Trophoblast cell (in vitro differentiated cells and primary cell): ENCODE measurements around the gene PGM3.

Experiments used
- DNase-seq, 2 donors: peaks; one replicate each; pipeline ENCODE4 v3.0.0-alpha.2; 2016
- H2AFZ ChIP-seq: 2 replicates; pipeline ENCODE4 v1.6.1; 2013; ENCODE audit warnings: low read length, moderate library complexity, mild to moderate bottlenecking; ENCODE audit not compliant: insufficient read depth, poor library complexity
- H2AK5ac ChIP-seq: 2 replicates; pipeline ENCODE4 v1.6.1; 2013; ENCODE audit warnings: mild to moderate bottlenecking, low read length
- H2BK120ac ChIP-seq: 2 replicates; pipeline ENCODE4 v1.6.1; 2013; ENCODE audit warnings: low read length, mild to moderate bottlenecking, moderate library complexity; ENCODE audit not compliant: insufficient read depth, poor library complexity
- H2BK12ac ChIP-seq: 2 replicates; pipeline ENCODE4 v1.6.1; 2013; ENCODE audit warnings: mild to moderate bottlenecking, low read length, moderate library complexity
- H2BK5ac ChIP-seq: 2 replicates; pipeline ENCODE4 v1.6.1; 2013; ENCODE audit warnings: low read length, low read depth, moderate library complexity, mild to moderate bottlenecking; ENCODE audit not compliant: poor library complexity
- H3K14ac ChIP-seq: 2 replicates; pipeline ENCODE4 v1.6.1; 2013; ENCODE audit warnings: mild to moderate bottlenecking, low read length
- H3K18ac ChIP-seq: 2 replicates; pipeline ENCODE4 v1.6.1; 2013; ENCODE audit warnings: mild to moderate bottlenecking, low read length
- H3K23ac ChIP-seq: 2 replicates; pipeline ENCODE4 v1.6.1; 2013; ENCODE audit warnings: low read length
- H3K27ac ChIP-seq: 2 replicates; pipeline ENCODE4 v1.5.1; 2013; ENCODE audit warnings: low read depth, mild to moderate bottlenecking, inconsistent platforms, low read length, moderate library complexity
- H3K27me3 ChIP-seq: 2 replicates; pipeline ENCODE4 v1.6.1; 2013; ENCODE audit warnings: inconsistent platforms, mild to moderate bottlenecking, low read length, moderate library complexity; ENCODE audit not compliant: insufficient read depth
- H3K36me3 ChIP-seq, 2 experiments: 1 replicate in 1 of 2; 2 replicates in 1 of 2; pipeline ENCODE4 v1.6.1; 2013; ENCODE audit warnings: low read length in 2 of 2, mild to moderate bottlenecking in 2 of 2, moderate library complexity in 1 of 2; ENCODE audit not compliant: insufficient read depth in 2 of 2, control insufficient read depth in 1 of 2
- H3K4ac ChIP-seq: 2 replicates; pipeline ENCODE4 v1.6.1; 2013; ENCODE audit warnings: low read depth, mild to moderate bottlenecking, low read length, moderate library complexity
- H3K4me1 ChIP-seq, 2 experiments: 1 replicate in 1 of 2; 2 replicates in 1 of 2; pipeline ENCODE4 v1.6.1; 2013; ENCODE audit warnings: low read length in 2 of 2, mild to moderate bottlenecking in 2 of 2, moderate library complexity in 1 of 2; ENCODE audit not compliant: insufficient read depth in 2 of 2, control insufficient read depth in 1 of 2
- H3K4me2 ChIP-seq: 2 replicates; pipeline ENCODE4 v1.6.1; 2013; ENCODE audit warnings: inconsistent platforms, mild to moderate bottlenecking, low read length, moderate library complexity
- H3K4me3 ChIP-seq: 2 replicates; pipeline ENCODE4 v1.5.1; 2013; ENCODE audit warnings: mild to moderate bottlenecking, low read depth, low read length, inconsistent platforms
- H3K79me1 ChIP-seq: one replicate; pipeline ENCODE4 v1.6.1; 2013; ENCODE audit warnings: low read length
- H3K79me2 ChIP-seq: 2 replicates; pipeline ENCODE4 v1.6.1; 2013; ENCODE audit warnings: low read length, mild to moderate bottlenecking; ENCODE audit not compliant: control insufficient read depth, insufficient read depth, poor library complexity
- H3K9ac ChIP-seq: 2 replicates; pipeline ENCODE4 v1.6.1; 2013; ENCODE audit warnings: mild to moderate bottlenecking, low read length
- H3K9me3 ChIP-seq: 2 replicates; pipeline ENCODE4 v1.6.1; 2013; ENCODE audit warnings: low read depth, mild to moderate bottlenecking, control low read depth, inconsistent platforms, low read length; ENCODE audit not compliant: insufficient read depth
- H4K12ac ChIP-seq: 2 replicates; pipeline ENCODE4 v1.6.1; 2013; ENCODE audit warnings: low read depth, mild to moderate bottlenecking, low read length, moderate library complexity
- H4K8ac ChIP-seq: 2 replicates; pipeline ENCODE4 v1.6.1; 2013; ENCODE audit warnings: low read depth, mild to moderate bottlenecking, low read length, moderate library complexity
- H4K91ac ChIP-seq: one replicate; pipeline ENCODE4 v1.6.1; 2013; ENCODE audit warnings: low read depth, mild to moderate bottlenecking, low read length, moderate library complexity
- WGBS: extraction: QIAGEN DNeasy Blood & Tissue Kit; methylation state at CpG from one replicate; pipeline ENCODE4 v1.1.7; 2013; ENCODE audit warnings: missing lambda C conversion rate; ENCODE audit not compliant: insufficient read length, insufficient coverage; ENCODE audit errors: extremely low coverage; 5-methylcytosine and 5-hydroxymethylcytosine counted together

The PGM3 gene

DNA sequence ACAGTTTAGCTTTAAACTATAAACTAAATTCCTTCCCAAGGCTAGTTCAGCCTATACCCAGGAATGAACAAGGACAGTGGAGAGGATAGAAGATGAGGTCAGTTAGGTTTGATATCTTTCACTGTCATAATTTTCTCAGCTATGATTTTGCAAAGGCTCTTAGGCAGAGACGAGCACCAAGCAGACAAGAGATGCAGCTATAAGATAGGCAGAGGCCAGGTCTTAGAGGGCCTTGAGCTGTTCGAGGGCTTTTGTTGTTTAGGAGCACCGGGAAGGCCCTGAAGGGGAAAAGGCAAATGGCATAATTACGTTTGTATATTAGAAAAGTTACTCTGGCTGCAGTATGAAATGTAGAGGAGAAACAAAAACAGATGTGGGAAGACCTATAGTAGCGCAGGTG is 65.8 kb downstream of the PGM3 start:
- no peak overlapping the region for H3K18ac ChIP-seq

DNA sequence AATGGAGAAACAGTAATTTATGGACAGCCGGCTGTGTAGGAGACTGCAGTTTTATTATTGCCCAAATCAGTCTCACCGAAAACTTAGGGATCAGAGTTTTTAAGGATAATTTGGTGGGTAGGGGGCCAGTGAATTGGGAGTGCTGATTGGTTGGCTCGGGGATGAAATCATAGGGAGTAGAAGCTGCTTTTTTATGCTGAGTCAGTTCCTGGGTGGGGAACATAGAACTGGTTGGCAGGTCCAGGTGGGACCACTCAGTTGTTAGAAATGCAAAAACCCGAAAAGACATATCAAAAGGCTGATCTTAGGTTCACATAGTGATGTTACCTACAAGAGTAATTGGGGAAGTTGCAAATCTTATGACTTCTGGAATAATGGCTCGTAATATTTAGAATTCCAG is 66.3 kb downstream of the PGM3 start:
- Histone ChIP-seq H3K79me2 (no peaks in the 10 kb centered on the region), H3K79me1 (no peaks in the 10 kb centered on the region), H3K9ac (no peak overlapping the region), H3K4me2 (no peak overlapping the region), H3K4ac (no peak overlapping the region), H3K27ac (no peak overlapping the region), H2BK120ac (no peak overlapping the region), H4K12ac (no peak overlapping the region), H3K4me3 (no peak overlapping the region), H2AK5ac (no peak overlapping the region), H2AFZ (no peak overlapping the region), H3K23ac (no peak overlapping the region), H2BK5ac (no peak overlapping the region), H3K4me1 (no peaks in the 10 kb centered on the region), H3K9me3 (no peaks in the 10 kb centered on the region), H3K36me3 (peaks cover 3 to 8% of the 10 kb centered on the region in 2 experiments), H2BK12ac (no peak overlapping the region), H3K14ac (no peak overlapping the region), H4K8ac (no peak overlapping the region), H4K91ac (no peak overlapping the region), H3K27me3 (no peaks in the 10 kb centered on the region), H3K18ac (no peak overlapping the region)
- no CpG with 5 or more reads among the region's 5 CpGs for WGBS
- DNase-seq: no peak

More for the DNA sequence above, 65.8 kb downstream of the PGM3 start:
- WGBS: no CpG with 5 or more reads among the region's 5 CpGs
- Histone ChIP-seq H3K14ac (no peak overlapping the region), H3K27me3 (no peaks in the 10 kb centered on the region), H3K79me1 (no peaks in the 10 kb centered on the region), H2AFZ (no peak overlapping the region), H3K4ac (no peak overlapping the region), H3K9me3 (no peaks in the 10 kb centered on the region), H3K23ac (no peak overlapping the region), H3K9ac (no peak overlapping the region), H4K8ac (no peak overlapping the region), H3K27ac (no peak overlapping the region), H2BK12ac (no peak overlapping the region), H2AK5ac (no peak overlapping the region), H2BK5ac (no peak overlapping the region), H3K4me1 (no peaks in the 10 kb centered on the region), H4K12ac (no peak overlapping the region), H3K36me3 (peaks cover 3 to 8% of the 10 kb centered on the region in 2 experiments), H2BK120ac (no peak overlapping the region), H3K4me3 (no peak overlapping the region), H3K79me2 (no peaks in the 10 kb centered on the region), H4K91ac (no peak overlapping the region), H3K4me2 (no peak overlapping the region)
- no peak for DNase-seq

DNA sequence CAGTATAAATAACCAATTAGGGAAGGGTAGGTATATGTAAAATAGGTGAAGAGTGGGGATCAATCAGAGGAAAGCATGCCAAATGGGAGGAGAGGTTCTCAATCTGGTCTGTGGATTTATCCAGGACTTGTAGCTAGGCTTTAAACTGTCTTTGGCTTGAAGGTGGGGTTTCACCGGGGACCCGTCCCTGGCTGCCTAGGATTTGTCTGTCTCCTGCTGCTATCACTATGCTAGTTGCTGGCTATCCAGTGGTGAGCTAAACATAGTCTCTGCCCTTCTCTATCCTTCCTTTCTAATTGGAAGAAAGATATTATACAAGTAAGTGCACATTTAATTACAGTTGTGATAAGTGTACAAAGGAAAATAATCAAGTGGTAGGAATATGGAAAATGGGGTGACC is 66.8 kb downstream of the PGM3 start:
- Histone ChIP-seq H2BK12ac (no peak overlapping the region), H3K27ac (no peak overlapping the region), H3K36me3 (peaks cover 3 to 8% of the 10 kb centered on the region in 2 experiments), H3K9me3 (no peaks in the 10 kb centered on the region), H3K27me3 (no peaks in the 10 kb centered on the region), H4K12ac (no peak overlapping the region), H3K9ac (no peak overlapping the region), H3K14ac (no peak overlapping the region), H3K4me2 (no peak overlapping the region), H3K4me3 (no peak overlapping the region), H4K91ac (no peak overlapping the region), H3K23ac (no peak overlapping the region), H2AFZ (no peak overlapping the region), H3K4me1 (no peaks in the 10 kb centered on the region), H3K18ac (no peak overlapping the region), H3K79me2 (no peaks in the 10 kb centered on the region), H2AK5ac (no peak overlapping the region), H3K4ac (no peak overlapping the region), H2BK120ac (no peak overlapping the region), H2BK5ac (no peak overlapping the region), H3K79me1 (no peaks in the 10 kb centered on the region), H4K8ac (no peak overlapping the region)
- no CpG with 5 or more reads among the region's 2 CpGs for whole genome bisulfite sequencing
- no peak for DNase-seq

DNA sequence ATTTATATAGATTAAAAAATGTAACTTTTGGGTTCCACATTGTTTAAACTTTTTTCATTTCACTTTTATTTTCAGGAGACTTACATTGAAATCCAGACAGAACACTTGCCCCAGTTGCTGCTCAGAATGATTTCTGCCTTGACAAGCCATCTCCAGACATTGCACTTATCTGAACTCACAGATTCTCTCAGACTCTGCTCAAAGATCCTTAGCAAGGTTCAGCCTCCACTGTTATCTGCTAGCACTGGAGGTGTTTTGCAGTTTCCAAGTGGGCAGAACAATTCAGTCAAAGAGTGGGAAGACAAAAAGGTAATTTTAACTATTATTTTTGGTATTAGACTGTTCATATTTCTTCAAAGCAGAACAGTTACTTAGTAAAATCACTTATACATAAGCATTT is 67.6 kb downstream of the PGM3 start:
- H3K36me3 ChIP-seq: peaks cover 3 to 8% of the 10 kb centered on the region in 2 experiments
- H2BK120ac ChIP-seq: no peak overlapping the region
- H4K91ac ChIP-seq: no peak overlapping the region
- H2AK5ac ChIP-seq: no peak overlapping the region
- no peak overlapping the region for H3K18ac ChIP-seq
- no peaks in the 10 kb centered on the region for H3K79me1 ChIP-seq
- no peaks in the 10 kb centered on the region for H3K79me2 ChIP-seq
- no peak overlapping the region for H3K4me2 ChIP-seq
- H3K9me3 ChIP-seq: no peaks in the 10 kb centered on the region
- H2BK5ac ChIP-seq: no peak overlapping the region
- H4K8ac ChIP-seq: no peak overlapping the region
- no peak overlapping the region for H3K4me3 ChIP-seq
- no peak overlapping the region for H2AFZ ChIP-seq
- H3K4me1 ChIP-seq: no peaks in the 10 kb centered on the region
- H3K27ac ChIP-seq: no peak overlapping the region
- no peak overlapping the region for H4K12ac ChIP-seq
- no peak overlapping the region for H3K4ac ChIP-seq
- DNase-seq: no peak
- H3K27me3 ChIP-seq: no peaks in the 10 kb centered on the region
- H2BK12ac ChIP-seq: no peak overlapping the region
- no peak overlapping the region for H3K9ac ChIP-seq
- H3K14ac ChIP-seq: no peak overlapping the region
- H3K23ac ChIP-seq: no peak overlapping the region
